Measurements from ENCODE around the gene GCSH. TPM values are rescaled to one million over a fixed set of nuclear protein-coding genes. Genes with fewer than 3 reads are reported as not detected.

Gene GCSH
- 7.3 and 13.6 TPM in 2 replicates for total RNA-seq

GRCh38 chr16:81095953-81096714 lies at the start of gene GCSH:
TSS of gene GCSH (minus strand) at chr16:81096395. CDS start at chr16:81096278, 117 bp downstream.

GRCh38 chr16:81077076-81077940 lies 18.9 kb downstream of the GCSH start, which contains the start of gene C16orf46:
TSS of gene C16orf46 (minus strand) at chr16:81077238. CDS start at chr16:81063955, 13,283 bp downstream.

GRCh38 chr16:81035398-81035974 lies 60.7 kb downstream of the GCSH start, which contains the start of gene ATMIN:
TSS of gene ATMIN (plus strand) at chr16:81035842. CDS start at chr16:81035871, 29 bp downstream.

Other genes with a start within 250 kb of the GCSH start
- 23.3 and 31.3 TPM in 2 replicates for gene CMC2, start 89.5 kb downstream of the GCSH start, total RNA-seq
- gene CENPN, start 89.2 kb downstream of the GCSH start, total RNA-seq, result 4.9 and 9.3 TPM in 2 replicates
- 21.9 and 22.5 TPM in 2 replicates for gene ATMIN, start 60.6 kb downstream of the GCSH start, total RNA-seq
- gene C16orf46, start 19.2 kb downstream of the GCSH start, total RNA-seq, result 0.16 and 0.34 TPM in 2 replicates
- under 0.01 TPM in 1 of 2 replicates, not detected in the other for gene BCO1, start 142.3 kb upstream of the GCSH start, total RNA-seq
- gene GAN, start 218.6 kb upstream of the GCSH start, total RNA-seq, result 3.5 and 5.3 TPM in 2 replicates